Ectodermal cell (in vitro differentiated cells): ENCODE measurements around the gene PARP3.

Experiments used
- H3K27ac ChIP-seq: 2 replicates; pipeline ENCODE4 v1.7.0; 2013; ENCODE audit warnings: mild to moderate bottlenecking, low read depth, low read length; ENCODE audit not compliant: insufficient read depth, poor library complexity, severe bottlenecking
- H3K27me3 ChIP-seq: 2 replicates; pipeline ENCODE4 v1.7.0; 2013; ENCODE audit warnings: mild to moderate bottlenecking, low read length; ENCODE audit not compliant: insufficient read depth, control insufficient read depth, poor library complexity, severe bottlenecking
- H3K36me3 ChIP-seq: one replicate; pipeline ENCODE4 v1.7.0; 2013; ENCODE audit warnings: low read length; ENCODE audit not compliant: control insufficient read depth, insufficient read depth
- H3K4me1 ChIP-seq: one replicate; pipeline ENCODE4 v1.7.0; 2013; ENCODE audit warnings: low read length; ENCODE audit not compliant: control insufficient read depth, insufficient read depth
- H3K4me3 ChIP-seq: 2 replicates; pipeline ENCODE4 v1.7.0; 2013; ENCODE audit warnings: low read depth, low read length, control low read depth; ENCODE audit not compliant: insufficient read depth
- H3K9me3 ChIP-seq: 2 replicates; pipeline ENCODE4 v1.7.0; 2013; ENCODE audit warnings: mild to moderate bottlenecking, low read length, moderate library complexity; ENCODE audit not compliant: control insufficient read depth
- WGBS, 2 experiments: methylation state at CpG; one replicate each; pipeline ENCODE4 v1.1.7; 2013; ENCODE audit warnings: missing lambda C conversion rate in 2 of 2; 5-methylcytosine and 5-hydroxymethylcytosine counted together

PARP3 gene

GRCh38 chr3:51941463-51941797, 733 bp upstream of the PARP3 start:
- Histone ChIP-seq H3K27me3 (no peaks in the 10 kb centered on the region), H3K4me3 (peak overlapping the region; percentile 94), H3K9me3 (no peaks in the 10 kb centered on the region), H3K4me1 (peaks cover 3% of the 10 kb centered on the region), H3K36me3 (peaks cover 3% of the 10 kb centered on the region), H3K27ac (peak overlapping the region; percentile 48)
- WGBS, 2 experiments: 0 to 1% methylated on average over 20 of the region's 20 CpGs

- Histone ChIP-seq H3K9me3 (no peaks in the 10 kb centered on the region), H3K4me3 (peak overlapping the region; percentile 94), H3K27me3 (no peaks in the 10 kb centered on the region), H3K27ac (no peak overlapping the region), H3K4me1 (peaks cover 3% of the 10 kb centered on the region), H3K36me3 (peaks cover 2% of the 10 kb centered on the region)
- WGBS, 2 experiments: 83 to 86% methylated on average over 17 of the region's 17 CpGs
These were observed 664 bp downstream of the PARP3 start for GRCh38 chr3:51942603-51943450.

GRCh38 chr3:51943451-51944391, 1.6 kb downstream of the PARP3 start:
- Histone ChIP-seq H3K27me3 (no peaks in the 10 kb centered on the region), H3K27ac (no peak overlapping the region), H3K4me1 (peaks cover 3% of the 10 kb centered on the region), H3K9me3 (no peaks in the 10 kb centered on the region), H3K36me3 (no peaks in the 10 kb centered on the region), H3K4me3 (no peak overlapping the region)
- WGBS, 2 experiments: 93 to 94% methylated on average over 21 of the region's 21 CpGs

GRCh38 chr3:51944451-51945021, 2.4 kb downstream of the PARP3 start:
- H3K4me1 ChIP-seq: peaks cover 3% of the 10 kb centered on the region
- WGBS, 2 experiments: 92% methylated on average over 11 of the region's 11 CpGs
- H3K9me3 ChIP-seq: no peaks in the 10 kb centered on the region
- no peaks in the 10 kb centered on the region for H3K36me3 ChIP-seq
- H3K27ac ChIP-seq: no peak overlapping the region
- no peaks in the 10 kb centered on the region for H3K27me3 ChIP-seq
- H3K4me3 ChIP-seq: no peak overlapping the region

GRCh38 chr3:51945031-51945840, 3.1 kb downstream of the PARP3 start:
- H3K4me3 ChIP-seq: no peak overlapping the region
- H3K9me3 ChIP-seq: no peaks in the 10 kb centered on the region
- H3K36me3 ChIP-seq: no peaks in the 10 kb centered on the region
- H3K27ac ChIP-seq: no peak overlapping the region
- WGBS, 2 experiments: 90 to 92% methylated on average over 18 of the region's 18 CpGs
- H3K27me3 ChIP-seq: peaks cover 6% of the 10 kb centered on the region
- peaks cover 3% of the 10 kb centered on the region for H3K4me1 ChIP-seq

- Histone ChIP-seq H3K9me3 (no peaks in the 10 kb centered on the region), H3K27ac (no peak overlapping the region), H3K4me3 (no peak overlapping the region), H3K36me3 (no peaks in the 10 kb centered on the region), H3K4me1 (no peaks in the 10 kb centered on the region), H3K27me3 (peaks cover 14% of the 10 kb centered on the region)
- WGBS, 2 experiments: 92 to 95% methylated on average over 14 of the region's 14 CpGs
These were observed 4.0 kb downstream of the PARP3 start for GRCh38 chr3:51945926-51946705.

- no peak overlapping the region for H3K4me3 ChIP-seq
- H3K27me3 ChIP-seq: peaks cover 21% of the 10 kb centered on the region
- H3K27ac ChIP-seq: no peak overlapping the region
- H3K4me1 ChIP-seq: no peaks in the 10 kb centered on the region
- no peaks in the 10 kb centered on the region for H3K9me3 ChIP-seq
- H3K36me3 ChIP-seq: no peaks in the 10 kb centered on the region
- 81 to 88% methylated on average over 4 of the region's 4 CpGs for WGBS, 2 experiments
These were observed 4.6 kb downstream of the PARP3 start for GRCh38 chr3:51946796-51947195.

- WGBS, 2 experiments: 77 to 79% methylated on average over 13 of the region's 13 CpGs
- H3K27me3 ChIP-seq: peaks cover 25% of the 10 kb centered on the region
- no peaks in the 10 kb centered on the region for H3K9me3 ChIP-seq
- H3K36me3 ChIP-seq: no peaks in the 10 kb centered on the region
- H3K27ac ChIP-seq: no peak overlapping the region
- H3K4me3 ChIP-seq: no peak overlapping the region
- H3K4me1 ChIP-seq: no peaks in the 10 kb centered on the region
These were observed 5.2 kb downstream of the PARP3 start for GRCh38 chr3:51947215-51947900.
